ENCODE data around the gene B3GALNT1.

B3GALNT1 gene

GRCh38 chr3:161104561-161105551 is at the start of gene B3GALNT1:
Gene B3GALNT1 (minus strand): TSS chr3:161105349. CDS start chr3:161086754, 18,595 bp downstream.
- TF ChIP-seq CTCF (IDR thresholded peaks at IDR 0.05; ENCODE audit: insufficient read depth, low read length, poor library complexity, severe bottlenecking) = no peak
- DNase-seq (ENCODE audit: extremely low read depth, insufficient read length) = peak; percentile 70
- Histone ChIP-seq H3K36me3 (ENCODE audit: control insufficient read depth, insufficient read depth, low read length) (no peaks in the 10 kb centered on the region), H3K4me3 (replicated peaks; ENCODE audit: low read depth, low read length) (peak within 1 kb of the TSS; percentile 50), H3K27me3 (replicated peaks; ENCODE audit: control insufficient read depth, insufficient read depth, low read length) (no peaks in the 10 kb centered on the region; the same call in 1 of the 2 replicates)

- no peak overlapping the region for H3K4me3 ChIP-seq (replicated peaks; ENCODE audit: low read depth, low read length)
- no peak for TF ChIP-seq CTCF (IDR thresholded peaks at IDR 0.05; ENCODE audit: insufficient read depth, low read length, poor library complexity, severe bottlenecking)
- H3K27me3 ChIP-seq (replicated peaks; ENCODE audit: control insufficient read depth, insufficient read depth, low read length) = no peaks in the 10 kb centered on the region
- no peaks in the 10 kb centered on the region for H3K36me3 ChIP-seq (ENCODE audit: control insufficient read depth, insufficient read depth, low read length)
- no peak for DNase-seq (ENCODE audit: extremely low read depth, insufficient read length)
Measured at GRCh38 chr3:161153480-161153879, 48.3 kb upstream of the B3GALNT1 start.

- Histone ChIP-seq H3K4me3 (replicated peaks; ENCODE audit: low read depth, low read length) (no peak overlapping the region), H3K27me3 (replicated peaks; ENCODE audit: control insufficient read depth, insufficient read depth, low read length) (no peaks in the 10 kb centered on the region), H3K36me3 (ENCODE audit: control insufficient read depth, insufficient read depth, low read length) (no peaks in the 10 kb centered on the region)
- no peak for TF ChIP-seq CTCF (IDR thresholded peaks at IDR 0.05; ENCODE audit: insufficient read depth, low read length, poor library complexity, severe bottlenecking)
- DNase-seq (ENCODE audit: extremely low read depth, insufficient read length) = no peak
Measured at GRCh38 chr3:161150001-161150525, 44.9 kb upstream of the B3GALNT1 start.

- Histone ChIP-seq H3K4me3 (replicated peaks; ENCODE audit: low read depth, low read length) (no peak overlapping the region), H3K36me3 (ENCODE audit: control insufficient read depth, insufficient read depth, low read length) (no peaks in the 10 kb centered on the region), H3K27me3 (replicated peaks; ENCODE audit: control insufficient read depth, insufficient read depth, low read length) (no peaks in the 10 kb centered on the region)
- DNase-seq (ENCODE audit: extremely low read depth, insufficient read length) = no peak
- TF ChIP-seq CTCF (IDR thresholded peaks at IDR 0.05; ENCODE audit: insufficient read depth, low read length, poor library complexity, severe bottlenecking) = no peak
Measured at GRCh38 chr3:161149529-161149928, 44.4 kb upstream of the B3GALNT1 start.

- Histone ChIP-seq H3K4me3 (replicated peaks; ENCODE audit: low read depth, low read length) (no peak overlapping the region), H3K36me3 (ENCODE audit: control insufficient read depth, insufficient read depth, low read length) (no peaks in the 10 kb centered on the region), H3K27me3 (replicated peaks; ENCODE audit: control insufficient read depth, insufficient read depth, low read length) (no peaks in the 10 kb centered on the region)
- no peak for TF ChIP-seq CTCF (IDR thresholded peaks at IDR 0.05; ENCODE audit: insufficient read depth, low read length, poor library complexity, severe bottlenecking)
- DNase-seq (ENCODE audit: extremely low read depth, insufficient read length) = no peak
Measured at GRCh38 chr3:161148832-161149475, 43.8 kb upstream of the B3GALNT1 start.
